ENCODE results near the gene ZNF14. TPM values are rescaled to one million over a fixed set of nuclear protein-coding genes. Genes with fewer than 3 reads are reported as not detected.

Gene ZNF14
- total and polyA plus RNA-seq, 2 of the 4 experiments (the other 2 are of a cell fraction), result 1.2 to 5.4 TPM

DNA sequence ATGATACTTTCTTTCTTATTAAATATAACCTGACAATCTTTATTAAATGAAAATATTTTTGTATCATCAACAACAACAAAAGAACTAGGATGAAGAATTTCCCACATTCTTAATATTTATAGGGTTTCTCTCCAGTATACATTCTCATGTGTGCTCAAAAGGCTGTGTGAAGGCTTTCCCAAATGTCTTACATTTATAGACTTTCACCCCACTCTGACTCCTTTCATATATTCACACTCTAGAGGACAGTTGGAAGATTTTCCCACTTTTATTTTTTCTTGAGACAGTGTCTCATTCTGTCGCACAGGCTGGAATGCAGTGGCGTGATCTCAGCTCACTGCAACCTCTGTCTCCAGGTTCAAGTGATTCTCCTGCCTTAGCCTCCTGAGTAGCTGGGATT is 22.4 kb downstream of the ZNF14 start:
- Histone ChIP-seq H3K9me1 (ENCODE audit: insufficient read depth, low read length) (no peaks in the 10 kb centered on the region), H4K91ac (ENCODE audit: insufficient read depth, low read depth, low read length) (no peak overlapping the region), H3K36me3 (ENCODE audit: control insufficient read depth, insufficient read depth, low read length) (peaks cover 34% of the 10 kb centered on the region), H2AK5ac (ENCODE audit: low read depth, low read length) (no peak overlapping the region), H3K9me3 (ENCODE audit: control insufficient read depth, insufficient read depth, low read length) (peaks cover 89% of the 10 kb centered on the region), H3K27me3 (ENCODE audit: control insufficient read depth, insufficient read depth, low read length) (no peaks in the 10 kb centered on the region), H3K18ac (ENCODE audit: low read depth, low read length) (no peak overlapping the region), H3K23ac (ENCODE audit: low read depth, low read length) (no peak overlapping the region), H3K4me1 (ENCODE audit: control insufficient read depth, insufficient read depth, low read length) (no peaks in the 10 kb centered on the region), H4K20me1 (ENCODE audit: insufficient read depth, low read length) (no peaks in the 10 kb centered on the region), H2BK5ac (ENCODE audit: low read depth, low read length, poor library complexity, severe bottlenecking) (no peak overlapping the region), H2BK20ac (ENCODE audit: low read depth, low read length) (no peak overlapping the region), H3K56ac (ENCODE audit: extremely low read depth, insufficient read depth, low read length) (no peak overlapping the region), H4K8ac (ENCODE audit: low read depth in 2 of 2, low read length in 2 of 2) (no peak overlapping the region), H3K14ac (replicated peaks; ENCODE audit: low read depth, low read length) (no peak overlapping the region), H3K4me3 (ENCODE audit: insufficient read depth, low read depth, low read length) (no peak overlapping the region), H3K4me2 (ENCODE audit: low read depth, low read length) (no peak overlapping the region), H3K9ac (ENCODE audit: low read depth, low read length) (no peak overlapping the region), H3K27ac (ENCODE audit: insufficient read depth, low read length) (no peak overlapping the region), H4K5ac (ENCODE audit: low read depth, low read length) (no peak overlapping the region), H2BK15ac (ENCODE audit: low read depth, low read length) (no peak overlapping the region), H3K79me1 (ENCODE audit: low read depth in 1 of 2, low read length in 2 of 2) (no peaks in the 10 kb centered on the region), H2AFZ (replicated peaks; ENCODE audit: low read length, poor library complexity) (no peak overlapping the region), H3K4ac (ENCODE audit: low read depth, low read length) (no peak overlapping the region), H2BK120ac (ENCODE audit: low read depth, low read length) (no peak overlapping the region), H2AK9ac (replicated peaks; ENCODE audit: low read depth, low read length, poor library complexity) (no peak overlapping the region)
- dilution Hi-C loops (cut with HindIII; ENCODE audit: low sequenced_read_pairs, unreplicated experiment) (no loop called here), in situ Hi-C loops (cut with MboI; ENCODE audit: low sequenced_read_pairs) (no loop called here), intact Hi-C loops (cut with micrococcal nuclease) (no loop called here)
- ATAC-seq (ENCODE audit: low read depth) (no peak), DNase-seq (no peak)
- TF ChIP-seq, protein P1, sequence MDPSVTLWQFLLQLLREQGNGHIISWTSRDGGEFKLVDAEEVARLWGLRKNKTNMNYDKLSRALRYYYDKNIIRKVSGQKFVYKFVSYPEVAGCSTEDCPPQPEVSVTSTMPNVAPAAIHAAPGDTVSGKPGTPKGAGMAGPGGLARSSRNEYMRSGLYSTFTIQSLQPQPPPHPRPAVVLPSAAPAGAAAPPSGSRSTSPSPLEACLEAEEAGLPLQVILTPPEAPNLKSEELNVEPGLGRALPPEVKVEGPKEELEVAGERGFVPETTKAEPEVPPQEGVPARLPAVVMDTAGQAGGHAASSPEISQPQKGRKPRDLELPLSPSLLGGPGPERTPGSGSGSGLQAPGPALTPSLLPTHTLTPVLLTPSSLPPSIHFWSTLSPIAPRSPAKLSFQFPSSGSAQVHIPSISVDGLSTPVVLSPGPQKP (IDR thresholded peaks at IDR 0.05; ENCODE audit: borderline replicate concordance, low read depth, low read length), result no peak
- TF ChIP-seq, protein P2, sequence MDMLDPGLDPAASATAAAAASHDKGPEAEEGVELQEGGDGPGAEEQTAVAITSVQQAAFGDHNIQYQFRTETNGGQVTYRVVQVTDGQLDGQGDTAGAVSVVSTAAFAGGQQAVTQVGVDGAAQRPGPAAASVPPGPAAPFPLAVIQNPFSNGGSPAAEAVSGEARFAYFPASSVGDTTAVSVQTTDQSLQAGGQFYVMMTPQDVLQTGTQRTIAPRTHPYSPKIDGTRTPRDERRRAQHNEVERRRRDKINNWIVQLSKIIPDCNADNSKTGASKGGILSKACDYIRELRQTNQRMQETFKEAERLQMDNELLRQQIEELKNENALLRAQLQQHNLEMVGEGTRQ (IDR thresholded peaks at IDR 0.05; ENCODE audit: low read depth, low read length), result no peak
- TF ChIP-seq MAFK (IDR thresholded peaks at IDR 0.05; ENCODE audit: low read depth, low read length) (no peak), CHD1 (IDR thresholded peaks at IDR 0.05; ENCODE audit: low read depth, low read length) (no peak), POLR2A (IDR thresholded peaks at IDR 0.05; ENCODE audit: low read depth, low read length) (no peak)
- BruUV-seq (replicated peaks), result no TSS peak
- CTCF ChIA-PET, result no interaction called here
- no CpG with 5 or more reads among the region's 2 CpGs for WGBS, 2 experiments (ENCODE audit: extremely low coverage in 2 of 2, insufficient read length in 1 of 2)
- POLR2A ChIA-PET (ENCODE audit: unreplicated experiment), result no interaction called here
